ENCODE results near the gene SLCO4A1. TPM values are rescaled to one million over a fixed set of nuclear protein-coding genes. Genes with fewer than 3 reads are reported as not detected.

The SLCO4A1 gene
- total RNA-seq, 1 donor from 2014 or later, result 1.4 TPM

- H3K27me3 Mint-ChIP-seq (ENCODE audit: unreplicated experiment), result peaks cover 2% of the 10 kb centered on the region
- H3K9me3 Mint-ChIP-seq (ENCODE audit: unreplicated experiment), result no peaks in the 10 kb centered on the region
- H3K36me3 Mint-ChIP-seq (ENCODE audit: low read depth, unreplicated experiment), result no peaks in the 10 kb centered on the region
- no peaks in the 10 kb centered on the region for H3K4me1 Mint-ChIP-seq (ENCODE audit: unreplicated experiment)
- H3K4me3 Mint-ChIP-seq (ENCODE audit: unreplicated experiment), result no peak overlapping the region
- H3K27ac Mint-ChIP-seq (ENCODE audit: unreplicated experiment), result no peak overlapping the region
- TF ChIP-seq CTCF (IDR thresholded peaks at IDR 0.05; ENCODE audit: unreplicated experiment), result no peak
- DNase-seq (ENCODE audit: low spot score), result no peak
These were observed 27.2 kb upstream of the SLCO4A1 start for GRCh38 chr20:62614961-62615680.

- no peak overlapping the region for H3K27ac Mint-ChIP-seq (ENCODE audit: unreplicated experiment)
- H3K4me1 Mint-ChIP-seq (ENCODE audit: unreplicated experiment), result no peaks in the 10 kb centered on the region
- TF ChIP-seq CTCF (IDR thresholded peaks at IDR 0.05; ENCODE audit: unreplicated experiment), result no peak
- no peak overlapping the region for H3K4me3 Mint-ChIP-seq (ENCODE audit: unreplicated experiment)
- DNase-seq (ENCODE audit: low spot score), result no peak
- H3K27me3 Mint-ChIP-seq (ENCODE audit: unreplicated experiment), result peaks cover 2% of the 10 kb centered on the region
- no peaks in the 10 kb centered on the region for H3K36me3 Mint-ChIP-seq (ENCODE audit: low read depth, unreplicated experiment)
- no peaks in the 10 kb centered on the region for H3K9me3 Mint-ChIP-seq (ENCODE audit: unreplicated experiment)
These were observed 26.5 kb upstream of the SLCO4A1 start for GRCh38 chr20:62615750-62616251.

- Mint-ChIP-seq H3K27ac (ENCODE audit: unreplicated experiment) (no peak overlapping the region), H3K36me3 (ENCODE audit: low read depth, unreplicated experiment) (no peaks in the 10 kb centered on the region), H3K27me3 (ENCODE audit: unreplicated experiment) (peaks cover 4% of the 10 kb centered on the region), H3K9me3 (ENCODE audit: unreplicated experiment) (no peaks in the 10 kb centered on the region), H3K4me3 (ENCODE audit: unreplicated experiment) (no peak overlapping the region), H3K4me1 (ENCODE audit: unreplicated experiment) (no peaks in the 10 kb centered on the region)
- peak; percentile 72 for TF ChIP-seq CTCF (IDR thresholded peaks at IDR 0.05; ENCODE audit: unreplicated experiment)
- DNase-seq (ENCODE audit: low spot score), result peak; percentile 88
These were observed 25.3 kb upstream of the SLCO4A1 start for GRCh38 chr20:62616728-62617621.

- Mint-ChIP-seq H3K4me1 (ENCODE audit: unreplicated experiment) (no peaks in the 10 kb centered on the region), H3K27me3 (ENCODE audit: unreplicated experiment) (peaks cover 6% of the 10 kb centered on the region), H3K4me3 (ENCODE audit: unreplicated experiment) (no peak overlapping the region), H3K36me3 (ENCODE audit: low read depth, unreplicated experiment) (no peaks in the 10 kb centered on the region), H3K9me3 (ENCODE audit: unreplicated experiment) (no peaks in the 10 kb centered on the region), H3K27ac (ENCODE audit: unreplicated experiment) (no peak overlapping the region)
- no peak for TF ChIP-seq CTCF (IDR thresholded peaks at IDR 0.05; ENCODE audit: unreplicated experiment)
- DNase-seq (ENCODE audit: low spot score), result no peak
These were observed 24.4 kb upstream of the SLCO4A1 start for GRCh38 chr20:62617711-62618483.

Data from endothelial cell (in vitro differentiated cells).